ENCODE measurements around the gene PDGFRB. TPM values are rescaled to one million over a fixed set of nuclear protein-coding genes. Genes with fewer than 3 reads are reported as not detected.

PDGFRB gene
- polyA plus RNA-seq, 1 donor from 2014 or later, result not detected

- Histone ChIP-seq H2AFZ (ENCODE audit: low read depth, low read length) (no peak overlapping the region), H4K20me1 (ENCODE audit: insufficient read depth) (no peaks in the 10 kb centered on the region), H3K27ac (ENCODE audit: low read length) (no peak overlapping the region), H3K4me2 (ENCODE audit: low read length) (no peak overlapping the region), H3K4me3 (ENCODE audit: low read length) (no peak overlapping the region), H3F3A (ENCODE audit: insufficient read depth, low read length, poor library complexity, severe bottlenecking) (no peaks in the 10 kb centered on the region), H3K27me3 (ENCODE audit: insufficient read depth, low read depth, low read length) (no peaks in the 10 kb centered on the region), H3K9me2 (ENCODE audit: insufficient read depth, low read length) (no peaks in the 10 kb centered on the region), H3K36me3 (ENCODE audit: insufficient read depth, low read length) (no peaks in the 10 kb centered on the region), H3K9ac (ENCODE audit: low read length) (no peak overlapping the region), H3K79me2 (replicated peaks; ENCODE audit: insufficient read depth, low read length) (no peaks in the 10 kb centered on the region), H3K9me3 (ENCODE audit: low read length) (no peaks in the 10 kb centered on the region)
- TF ChIP-seq REST (IDR thresholded peaks at IDR 0.05; ENCODE audit: borderline replicate concordance) (no peak), POLR2AphosphoS5 (IDR thresholded peaks at IDR 0.05) (no peak), SMC3 (conservative IDR thresholded peaks at IDR 0.05; ENCODE audit: poor library complexity) (no peak), TAF1 (IDR thresholded peaks at IDR 0.05; ENCODE audit: low read depth) (no peak), RAD21 (conservative IDR thresholded peaks at IDR 0.05) (no peak), EZH2 (IDR thresholded peaks at IDR 0.05; ENCODE audit: borderline replicate concordance, insufficient read depth, low read length, poor library complexity, severe bottlenecking) (no peak), CTCF (IDR thresholded peaks at IDR 0.05; ENCODE audit: poor library complexity, severe bottlenecking) (no peak), MXI1 (conservative IDR thresholded peaks at IDR 0.05; ENCODE audit: poor library complexity, severe bottlenecking) (no peak), EP300 (conservative IDR thresholded peaks at IDR 0.05; ENCODE audit: poor library complexity, severe bottlenecking) (no peak)
Measured at GRCh38 chr5:150092159-150092787, 63.4 kb downstream of the PDGFRB start.

GRCh38 chr5:150085950-150086715 lies 69.5 kb downstream of the PDGFRB start, which contains the start of gene CSF1R:
Gene CSF1R (minus strand): TSS chr5:150086554. CDS start chr5:150086427, 127 bp downstream.
- no peaks in the 10 kb centered on the region for H3K9me2 ChIP-seq (ENCODE audit: insufficient read depth, low read length)
- no peaks in the 10 kb centered on the region for H3F3A ChIP-seq (ENCODE audit: insufficient read depth, low read length, poor library complexity, severe bottlenecking)
- no peak within 1 kb of the TSS for H3K9ac ChIP-seq (ENCODE audit: low read length)
- no peaks in the 10 kb centered on the region for H3K36me3 ChIP-seq (ENCODE audit: insufficient read depth, low read length)
- no peaks in the 10 kb centered on the region for H3K79me2 ChIP-seq (replicated peaks; ENCODE audit: insufficient read depth, low read length)
- no peak within 1 kb of the TSS for H3K4me3 ChIP-seq (ENCODE audit: low read length)
- no peak within 1 kb of the TSS for H3K27ac ChIP-seq (ENCODE audit: low read length)
- H2AFZ ChIP-seq (ENCODE audit: low read depth, low read length), result no peak within 1 kb of the TSS
- H3K27me3 ChIP-seq (ENCODE audit: insufficient read depth, low read depth, low read length), result no peaks in the 10 kb centered on the region
- no peak for TF ChIP-seq MXI1 (conservative IDR thresholded peaks at IDR 0.05; ENCODE audit: poor library complexity, severe bottlenecking)
- no peak for TF ChIP-seq CTCF (IDR thresholded peaks at IDR 0.05; ENCODE audit: poor library complexity, severe bottlenecking)
- no peak for TF ChIP-seq RAD21 (conservative IDR thresholded peaks at IDR 0.05)
- TF ChIP-seq TAF1 (IDR thresholded peaks at IDR 0.05; ENCODE audit: low read depth), result no peak
- no peak for TF ChIP-seq SMC3 (conservative IDR thresholded peaks at IDR 0.05; ENCODE audit: poor library complexity)
- TF ChIP-seq EP300 (conservative IDR thresholded peaks at IDR 0.05; ENCODE audit: poor library complexity, severe bottlenecking), result no peak
- no peak for TF ChIP-seq EZH2 (IDR thresholded peaks at IDR 0.05; ENCODE audit: borderline replicate concordance, insufficient read depth, low read length, poor library complexity, severe bottlenecking)
- TF ChIP-seq POLR2AphosphoS5 (IDR thresholded peaks at IDR 0.05), result no peak
- TF ChIP-seq REST (IDR thresholded peaks at IDR 0.05; ENCODE audit: borderline replicate concordance), result no peak
- H3K9me3 ChIP-seq (ENCODE audit: low read length), result no peaks in the 10 kb centered on the region
- H3K4me2 ChIP-seq (ENCODE audit: low read length), result no peak within 1 kb of the TSS
- H4K20me1 ChIP-seq (ENCODE audit: insufficient read depth), result no peaks in the 10 kb centered on the region

Data from neural cell (in vitro differentiated cells).